ENCODE results near the gene SPR.

SPR gene

GRCh38 chr2:72933207-72933606, 46.0 kb downstream of the SPR start:
- DNase-seq, result no peak

DNA sequence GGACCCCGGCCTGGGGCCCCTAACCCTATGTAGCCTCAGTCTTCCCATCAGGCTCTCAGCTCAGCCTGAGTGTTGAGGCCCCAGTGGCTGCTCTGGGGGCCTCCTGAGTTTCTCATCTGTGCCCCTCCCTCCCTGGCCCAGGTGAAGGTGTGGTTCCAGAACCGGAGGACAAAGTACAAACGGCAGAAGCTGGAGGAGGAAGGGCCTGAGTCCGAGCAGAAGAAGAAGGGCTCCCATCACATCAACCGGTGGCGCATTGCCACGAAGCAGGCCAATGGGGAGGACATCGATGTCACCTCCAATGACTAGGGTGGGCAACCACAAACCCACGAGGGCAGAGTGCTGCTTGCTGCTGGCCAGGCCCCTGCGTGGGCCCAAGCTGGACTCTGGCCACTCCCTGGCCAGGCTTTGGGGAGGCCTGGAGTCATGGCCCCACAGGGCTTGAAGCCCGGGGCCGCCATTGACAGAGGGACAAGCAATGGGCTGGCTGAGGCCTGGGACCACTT, 46.5 kb downstream of the SPR start:
- DNase-seq, result no peak

DNA sequence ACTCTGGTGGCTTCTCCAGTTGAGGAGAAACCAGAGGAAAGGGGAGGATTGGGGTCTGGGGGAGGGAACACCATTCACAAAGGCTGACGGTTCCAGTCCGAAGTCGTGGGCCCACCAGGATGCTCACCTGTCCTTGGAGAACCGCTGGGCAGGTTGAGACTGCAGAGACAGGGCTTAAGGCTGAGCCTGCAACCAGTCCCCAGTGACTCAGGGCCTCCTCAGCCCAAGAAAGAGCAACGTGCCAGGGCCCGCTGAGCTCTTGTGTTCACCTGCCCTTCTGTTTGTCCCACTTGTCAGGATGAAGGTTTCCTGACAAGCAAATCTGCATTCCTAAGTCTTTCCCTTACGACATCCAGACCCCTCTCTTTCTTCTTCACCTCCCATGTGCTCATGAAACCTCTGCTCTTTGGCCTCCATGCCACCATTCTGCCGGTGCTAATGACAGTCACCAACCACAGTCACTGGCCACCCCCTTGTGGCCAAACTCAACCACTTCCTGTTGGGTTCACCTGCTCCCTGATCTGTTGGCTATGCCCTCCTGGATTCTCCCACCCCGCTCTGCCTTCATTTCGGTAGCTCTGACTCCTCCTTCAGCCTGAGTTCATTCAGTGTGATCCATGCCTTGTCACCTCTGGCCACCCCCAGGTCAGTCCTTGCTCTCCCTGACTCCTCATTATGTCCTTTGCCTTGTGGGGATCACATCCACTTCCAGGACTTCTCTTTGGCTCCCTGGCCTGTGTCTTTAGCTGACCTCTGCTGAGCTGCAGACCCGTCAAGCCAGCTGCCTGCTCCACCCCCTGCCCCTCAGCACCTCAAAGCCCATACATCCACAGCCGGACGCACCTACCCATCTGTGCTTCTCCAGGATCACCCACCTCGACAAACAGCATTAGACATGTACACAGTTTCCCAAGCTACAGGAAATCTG, 47.7 kb downstream of the SPR start:
- no peak for DNase-seq

- no peak for DNase-seq
Observed at GRCh38 chr2:72935611-72935957, 48.4 kb downstream of the SPR start.

- no peak for DNase-seq
Observed at GRCh38 chr2:72936660-72937355, 49.6 kb downstream of the SPR start.

DNA sequence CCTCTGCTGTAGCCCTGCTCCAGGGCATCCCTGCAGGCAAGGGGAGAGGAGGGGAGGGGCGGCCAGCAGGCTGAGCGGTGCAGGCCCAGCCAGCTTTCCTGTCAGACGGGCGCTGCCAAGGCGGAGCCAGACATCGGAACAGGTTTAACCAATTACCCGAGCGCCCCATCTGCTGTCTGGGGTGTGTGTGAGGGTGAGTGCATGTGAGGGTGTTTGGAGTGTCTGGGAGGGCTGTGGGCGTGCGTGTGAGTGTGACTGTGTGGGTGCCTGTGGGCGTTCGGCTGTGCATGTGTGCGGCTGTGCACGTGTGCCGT, 50.1 kb downstream of the SPR start:
- no peak for DNase-seq

GRCh38 chr2:72938455-72938854, 51.2 kb downstream of the SPR start:
- no peak for DNase-seq

- no peak for DNase-seq
Observed at GRCh38 chr2:72940361-72940760, 53.2 kb downstream of the SPR start.

GRCh38 chr2:72940786-72941185, 53.6 kb downstream of the SPR start:
- DNase-seq, result no peak
